ENCODE results near the gene PXYLP1.
"Not testable (repeated sequence)": the region's sequence is repeated elsewhere in the genome, so short reads cannot be mapped to it uniquely, and the experiment has no call there.

PXYLP1 gene

DNA sequence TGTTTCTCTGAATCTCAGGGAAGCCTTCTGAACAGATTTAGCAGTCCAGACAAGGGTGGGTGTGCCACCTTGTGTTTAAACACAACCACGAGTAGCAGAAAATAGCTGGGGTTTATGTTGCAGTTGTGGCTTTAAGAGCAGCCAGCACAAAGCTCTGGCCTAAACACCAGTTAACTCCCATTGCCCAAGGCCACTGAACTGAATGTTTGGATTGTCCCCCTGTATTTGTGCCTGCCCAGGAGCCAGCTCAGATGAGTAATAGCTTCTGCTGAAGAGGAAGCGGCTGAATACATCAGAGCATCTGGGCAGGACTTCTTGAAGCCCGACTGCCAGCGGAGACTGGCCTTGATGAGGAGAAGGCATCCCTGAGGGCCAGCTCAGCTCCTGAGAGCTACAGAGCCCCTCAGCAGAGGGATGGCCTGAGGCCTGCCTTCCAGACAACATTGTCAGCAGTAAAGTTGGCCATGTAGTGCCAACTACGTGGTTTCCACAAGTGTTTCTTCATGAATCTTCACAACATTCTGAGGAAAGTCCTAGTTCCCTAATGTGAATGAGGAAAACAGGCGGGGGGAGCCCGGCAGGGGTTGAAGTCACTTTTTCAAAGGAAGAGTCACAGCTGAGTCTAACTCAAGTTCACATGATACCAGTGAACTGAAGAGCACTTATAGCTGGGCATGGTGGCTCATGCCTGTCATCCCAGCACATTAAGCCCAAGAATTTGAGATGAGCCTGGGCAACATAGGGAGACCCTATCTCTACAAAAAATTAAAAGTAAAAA, 70.9 kb downstream of the PXYLP1 start:
- no peak for DNase-seq

DNA sequence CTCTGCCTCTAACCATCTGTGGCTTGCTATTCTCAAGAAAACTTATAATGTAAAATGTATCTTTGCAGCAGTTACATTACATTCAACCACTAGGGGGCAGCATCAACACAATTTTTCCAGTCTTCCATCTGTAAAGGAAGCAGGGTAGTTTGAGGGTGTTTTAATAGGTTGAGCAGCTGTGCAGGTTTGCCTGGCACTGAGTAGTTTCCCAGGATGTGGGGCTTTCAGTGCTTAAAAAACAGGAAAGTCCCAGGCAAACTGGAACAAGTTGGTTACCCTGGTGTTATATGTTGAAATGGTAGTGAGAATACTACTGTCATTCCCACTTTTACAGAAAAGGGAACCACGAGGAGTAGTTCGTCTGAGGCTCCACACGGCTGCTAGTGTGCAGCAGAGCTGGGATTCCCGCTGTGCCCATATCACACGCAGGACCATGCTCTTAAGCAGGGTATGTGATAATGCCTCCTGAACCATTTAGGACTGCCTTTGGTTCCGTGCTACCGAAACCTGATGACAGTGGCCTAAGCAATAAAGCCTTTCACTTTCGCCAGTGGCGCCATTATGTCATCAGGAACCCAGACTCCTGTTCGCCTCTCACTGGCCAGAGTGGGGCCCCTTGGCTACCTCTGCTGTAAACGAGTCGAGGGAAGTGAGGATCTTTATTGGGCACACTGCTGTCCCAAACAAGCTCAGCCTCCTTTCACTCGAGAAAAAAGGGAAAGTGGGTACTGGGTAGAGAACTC, 72.0 kb downstream of the PXYLP1 start:
- no peak for DNase-seq

DNA sequence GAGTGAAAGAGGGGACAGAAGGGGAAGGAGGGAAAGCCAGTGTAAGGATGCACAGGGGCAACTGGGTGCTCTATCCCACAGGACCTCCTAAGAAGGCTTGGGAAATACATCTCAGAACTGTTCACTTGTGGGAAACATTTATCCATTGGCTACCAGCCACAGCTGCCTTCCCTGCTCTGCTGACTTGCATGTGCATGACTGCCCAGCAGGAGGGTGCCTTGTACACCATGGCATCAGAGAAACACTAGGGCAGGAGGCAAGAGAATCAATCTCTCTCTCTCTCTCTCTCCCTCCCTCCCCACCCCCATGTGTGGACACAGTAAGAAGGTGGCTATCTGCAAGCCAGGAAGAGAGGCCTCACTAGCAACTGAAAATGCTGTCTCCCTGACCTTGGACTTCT, 73.8 kb downstream of the PXYLP1 start:
- DNase-seq: no peak

DNA sequence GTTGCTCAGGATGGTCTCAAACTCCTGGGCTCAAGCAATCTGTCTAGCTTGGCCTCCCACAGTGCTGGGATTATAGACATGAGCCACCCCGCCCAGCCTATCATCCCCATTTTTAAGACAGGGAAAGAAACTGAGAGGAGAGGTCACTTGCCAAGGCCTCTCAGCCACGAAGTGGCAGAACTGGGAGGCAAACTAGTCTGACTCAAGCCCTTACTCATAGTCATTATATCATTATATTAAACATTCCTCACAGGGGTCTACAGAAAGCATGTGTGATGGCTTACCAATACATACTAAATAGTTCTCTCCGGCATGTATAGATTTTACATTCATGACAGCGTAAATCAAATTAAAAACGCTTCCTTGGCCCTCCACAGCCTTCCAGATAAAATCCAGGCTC, 74.7 kb downstream of the PXYLP1 start:
- DNase-seq: no peak

DNA sequence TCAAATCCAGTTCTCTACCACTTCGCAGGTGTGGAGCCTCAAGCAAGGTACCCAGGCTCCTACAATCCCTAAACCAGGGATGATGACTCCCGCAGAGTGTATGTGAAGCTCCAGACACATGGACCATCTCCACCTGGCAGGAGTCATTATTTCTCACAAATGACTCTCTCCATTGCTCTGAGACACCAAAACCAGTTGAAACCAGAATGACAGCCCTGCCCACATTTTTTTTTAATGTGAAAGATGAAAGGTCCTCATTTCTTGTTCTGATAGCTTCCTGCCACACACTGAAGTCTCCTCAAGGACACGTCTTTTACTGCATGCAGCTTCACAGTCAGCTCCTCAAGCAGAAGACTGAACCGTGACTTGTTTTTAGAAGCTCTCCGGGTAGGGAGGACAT, 75.3 kb downstream of the PXYLP1 start:
- DNase-seq: no peak

DNA sequence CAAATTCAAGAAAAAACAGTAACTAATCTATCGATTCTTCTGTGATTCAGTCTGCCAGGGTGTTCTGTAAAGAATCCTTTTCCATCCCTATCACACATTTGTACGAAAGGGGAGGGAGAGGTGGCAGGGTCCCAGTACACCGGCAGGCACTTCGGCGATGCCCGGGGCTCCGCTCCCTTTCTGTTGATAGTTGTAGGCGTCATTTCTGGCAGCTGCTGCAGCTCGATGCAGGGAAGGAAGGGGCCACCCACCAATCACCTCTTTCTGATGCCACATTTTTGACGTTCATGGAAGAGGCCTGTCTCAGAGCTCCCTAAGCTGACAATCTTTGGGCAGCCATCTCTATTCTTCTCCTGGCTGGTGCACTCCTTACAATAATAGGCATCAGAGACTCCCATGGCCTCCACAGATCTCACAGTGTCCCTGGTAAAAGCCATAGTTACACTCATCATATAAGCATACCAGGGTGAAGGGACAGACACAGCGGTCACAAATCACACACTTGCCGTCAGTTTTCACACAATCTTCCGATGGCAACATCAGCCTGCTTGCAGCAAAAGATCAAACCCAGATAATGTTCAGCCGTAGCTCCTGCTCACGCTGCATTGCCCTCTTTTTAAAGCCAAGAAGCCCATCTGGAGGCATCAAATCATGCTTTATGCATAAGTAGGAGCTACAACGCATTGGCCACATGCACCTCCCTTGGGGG, 75.9 kb downstream of the PXYLP1 start:
- DNase-seq: peak; percentile 21

DNA sequence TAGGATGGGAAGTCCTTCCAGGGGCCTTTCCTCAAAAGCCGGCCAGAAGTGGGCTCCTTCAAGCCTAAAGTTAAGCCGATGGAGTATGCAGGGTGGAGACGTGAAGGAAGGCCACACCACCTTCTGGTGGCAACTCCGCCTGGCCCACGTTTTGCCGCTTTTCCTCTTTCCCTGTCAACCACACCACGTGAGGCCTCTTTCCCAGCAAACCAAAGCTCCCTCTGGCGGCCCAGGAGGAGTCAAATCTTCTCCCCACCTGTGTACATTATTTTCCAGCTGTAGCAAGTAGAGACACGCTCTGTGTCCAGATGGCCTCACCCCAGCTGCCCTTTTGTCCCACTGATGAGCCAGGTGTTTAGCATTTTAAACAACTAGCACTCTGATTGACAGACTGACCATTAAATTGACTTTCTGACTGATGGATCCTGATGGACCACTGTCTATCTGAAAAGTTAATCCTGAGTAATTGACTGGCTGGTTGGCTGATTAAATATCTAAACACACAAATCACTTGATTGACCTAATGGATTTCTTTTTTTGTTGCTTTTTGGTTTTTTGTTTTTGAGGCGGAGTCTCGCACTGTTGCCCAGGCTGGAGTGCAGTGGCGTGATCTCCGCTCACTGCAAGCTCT, 77.1 kb downstream of the PXYLP1 start:
- no peak for DNase-seq

DNA sequence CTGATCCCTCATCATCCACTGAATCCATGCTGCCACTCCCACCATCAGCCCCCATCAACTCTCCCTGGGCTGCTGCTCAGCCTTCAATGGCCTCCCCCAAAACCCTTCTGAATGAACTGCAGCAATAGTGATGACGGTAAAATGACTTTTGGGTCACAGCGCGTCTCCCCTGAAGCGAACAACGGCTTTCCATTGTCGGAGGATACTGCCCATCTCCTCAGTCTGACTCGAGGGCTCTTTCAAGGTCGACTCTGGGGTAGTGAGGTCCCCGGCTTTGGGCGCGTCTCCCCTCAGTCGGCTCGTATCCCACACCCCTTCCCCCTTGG, 79.5 kb downstream of the PXYLP1 start:
- DNase-seq: no peak

DNA sequence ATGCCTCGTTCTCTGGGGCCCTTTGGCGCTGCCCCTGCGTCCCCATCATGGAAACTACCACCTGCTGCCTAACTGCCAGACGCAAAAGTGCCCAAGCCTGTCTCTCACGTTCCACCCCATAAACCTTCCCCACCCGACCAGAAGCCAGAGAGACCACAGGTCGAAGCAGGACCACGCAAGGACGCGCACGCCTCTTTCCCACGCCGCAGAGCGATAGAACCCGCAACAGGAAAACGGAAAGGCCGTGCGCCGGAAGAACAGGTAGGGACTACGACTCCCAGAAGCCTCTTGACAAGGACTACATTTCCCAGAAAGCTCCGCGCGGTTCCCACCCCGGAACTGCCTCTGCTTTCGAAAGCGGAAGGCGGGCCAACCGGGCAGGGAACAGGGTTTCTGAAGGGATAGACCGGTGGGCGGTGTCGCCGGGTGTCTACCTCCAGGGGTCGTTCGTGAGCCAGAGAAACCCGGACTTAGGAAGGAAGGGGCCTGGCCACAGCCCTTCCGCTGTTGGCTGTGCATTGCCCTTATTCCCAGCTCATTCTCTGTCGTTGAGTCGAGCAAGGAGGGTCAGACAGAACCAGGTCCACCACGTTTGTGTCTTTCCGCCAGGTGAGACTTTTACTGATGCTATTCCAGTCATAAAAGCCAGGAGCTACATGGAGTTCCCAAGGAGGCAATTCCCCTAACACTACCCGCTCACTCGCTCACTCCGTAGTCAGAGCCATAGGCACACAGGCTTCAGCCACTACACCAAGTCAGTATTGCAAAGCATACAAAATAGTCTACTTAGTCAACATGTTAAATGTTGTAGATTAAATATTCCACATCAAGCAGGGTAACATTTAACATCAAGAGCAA, 80.1 kb downstream of the PXYLP1 start:
- DNase-seq: peak; percentile 96

DNA sequence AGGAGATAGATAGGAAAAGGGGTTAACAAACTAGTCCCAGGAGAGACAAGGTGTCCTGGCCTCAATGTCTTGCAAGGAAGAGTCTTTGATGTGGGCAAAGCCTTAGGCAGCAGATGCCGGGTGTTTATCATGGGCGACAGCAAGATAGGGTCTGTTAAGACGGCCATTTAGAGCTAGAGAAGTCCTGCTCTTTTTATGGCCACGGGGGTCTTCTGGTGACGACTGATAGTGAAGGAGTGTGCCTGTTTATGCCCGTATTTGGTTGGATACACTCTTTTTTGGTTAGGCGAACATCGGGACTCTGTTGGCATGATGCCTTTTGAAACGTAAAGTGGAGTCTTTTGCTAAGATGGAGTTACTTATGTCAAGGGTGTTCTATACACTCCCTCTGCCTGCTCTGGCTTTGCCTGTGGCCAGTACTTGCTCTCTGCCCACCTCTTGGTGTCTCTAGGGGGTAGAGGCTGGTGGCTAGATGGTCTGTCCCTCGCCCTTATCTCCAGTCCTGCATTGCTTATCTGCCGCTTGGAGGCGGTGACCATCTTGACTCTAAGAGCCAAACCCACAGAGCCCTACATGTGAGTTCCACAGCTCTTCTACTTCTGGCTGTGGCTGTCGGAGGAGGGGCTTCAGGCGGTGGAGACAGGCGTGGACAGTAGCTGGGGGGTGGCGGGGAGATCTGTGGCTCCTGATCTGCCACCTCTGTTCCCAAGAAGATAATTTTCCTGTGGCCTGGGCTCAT, 80.9 kb downstream of the PXYLP1 start:
- no peak for DNase-seq

DNA sequence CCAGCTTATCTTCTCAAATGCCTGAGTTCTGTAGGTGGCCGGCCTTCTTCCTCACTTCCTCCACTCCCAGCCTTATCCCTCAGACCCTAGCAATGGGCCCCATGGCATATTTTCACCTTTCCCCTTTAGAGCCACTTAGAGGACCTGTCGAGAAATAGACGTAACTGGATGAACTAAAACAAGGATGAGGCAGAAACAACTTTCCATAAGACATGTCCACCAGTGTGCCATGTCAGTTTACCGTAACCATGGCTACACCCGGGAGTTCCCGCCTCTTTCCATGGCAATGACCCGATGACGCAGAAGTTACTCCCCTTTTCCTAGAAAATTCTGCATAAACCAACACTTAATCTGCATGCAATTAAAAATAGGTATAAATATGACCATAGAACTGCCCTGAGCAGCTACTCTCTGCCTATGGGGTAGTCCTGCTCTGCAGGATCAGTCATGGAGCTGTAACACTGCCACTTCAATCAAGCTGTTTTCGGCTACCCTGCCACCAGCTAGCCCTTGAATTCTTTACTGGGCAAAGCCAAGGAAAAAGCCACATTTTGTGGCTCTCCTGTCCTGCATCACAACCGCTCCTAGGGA, 81.6 kb downstream of the PXYLP1 start:
- DNase-seq: no peak

DNA sequence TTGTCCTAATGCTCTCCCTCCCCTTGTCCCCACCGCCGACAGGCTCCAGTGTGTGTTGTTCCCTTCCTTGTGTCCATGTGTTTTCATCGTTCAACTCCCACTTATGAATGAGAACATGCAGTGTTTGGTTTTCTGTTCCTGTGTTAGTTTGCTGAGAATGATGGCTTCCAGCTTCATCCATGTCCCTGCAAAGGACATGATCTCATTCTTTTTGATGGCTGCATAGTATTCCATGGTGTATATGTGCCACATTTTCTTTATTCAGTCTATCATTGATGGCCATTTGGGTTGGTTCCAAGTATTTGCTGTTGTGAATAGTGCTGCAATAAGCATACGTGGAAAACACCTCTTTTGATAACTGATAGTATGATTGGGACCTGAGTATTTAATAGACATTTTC, 82.8 kb downstream of the PXYLP1 start:
- DNase-seq: not testable (repeated sequence)

DNA sequence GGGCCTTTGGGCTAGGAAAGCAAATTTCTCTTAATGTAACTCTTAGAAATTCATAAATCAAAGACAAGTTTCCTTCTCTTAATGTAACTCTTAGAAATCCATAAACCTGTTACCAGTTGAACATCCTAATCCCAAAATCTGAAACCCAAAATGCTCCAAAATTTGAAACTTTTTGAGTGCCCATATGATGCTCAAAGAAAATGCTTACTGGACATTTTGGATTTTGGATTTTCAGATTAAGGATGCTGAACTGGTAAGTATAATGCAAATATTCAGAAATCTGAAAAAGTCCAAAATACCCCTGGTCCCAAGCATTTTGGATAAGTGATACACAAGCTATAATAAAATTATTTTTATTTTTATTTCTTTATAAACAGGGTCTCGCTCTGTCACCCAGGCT, 85.2 kb downstream of the PXYLP1 start:
- no peak for DNase-seq

DNA sequence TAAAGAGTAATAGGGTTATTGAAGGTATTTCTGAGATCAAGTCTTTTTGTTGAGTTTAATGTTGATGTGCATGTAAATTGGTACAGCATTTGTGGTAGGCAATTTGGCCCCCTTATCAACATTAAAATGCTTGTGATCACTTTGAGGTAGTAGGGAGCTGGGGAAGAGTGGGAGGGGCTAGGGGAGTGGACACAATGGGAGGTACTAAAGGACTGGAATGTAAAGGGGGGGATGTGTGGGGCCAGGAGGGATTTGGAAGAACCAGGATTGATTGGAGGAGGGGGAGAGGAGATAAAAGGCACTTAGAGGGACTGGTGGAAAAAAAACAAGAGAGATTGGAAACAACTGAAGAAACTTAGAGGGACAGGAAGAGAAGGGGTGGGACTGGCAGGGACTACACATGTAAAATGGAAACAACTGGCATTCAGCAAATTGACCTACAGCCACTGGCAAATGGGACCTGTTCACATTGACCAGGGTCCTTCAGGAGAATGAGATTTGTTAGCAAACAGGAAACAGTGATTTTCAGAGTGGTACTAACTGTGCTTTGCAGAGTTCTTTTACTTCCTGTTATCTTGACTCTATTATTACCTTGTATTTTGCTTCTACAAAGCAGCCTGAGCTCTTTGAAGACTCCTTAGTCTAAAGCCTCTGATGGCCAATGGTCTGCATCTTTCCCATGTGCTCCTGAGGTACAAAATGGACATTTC, 88.9 kb downstream of the PXYLP1 start:
- no peak for DNase-seq

DNA sequence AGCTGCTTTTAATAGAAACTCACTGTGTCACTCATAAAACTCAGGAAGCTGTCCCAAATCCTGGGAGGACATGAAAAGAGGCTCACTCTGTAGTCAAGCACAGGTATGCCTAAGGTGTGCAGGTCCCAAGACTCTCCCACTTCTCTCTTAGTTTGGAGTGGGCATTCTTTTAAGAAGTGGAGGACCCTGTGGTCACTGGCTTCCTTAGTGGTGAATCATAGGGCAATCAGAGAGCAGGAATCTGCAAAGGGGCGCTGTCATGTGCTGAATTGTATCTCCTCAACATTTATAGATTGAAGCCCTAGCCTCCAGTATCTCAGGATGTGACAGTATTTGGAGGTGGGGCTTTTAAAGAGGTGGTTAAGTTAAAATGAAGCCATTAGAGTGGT, 89.5 kb downstream of the PXYLP1 start:
- DNase-seq: no peak

DNA sequence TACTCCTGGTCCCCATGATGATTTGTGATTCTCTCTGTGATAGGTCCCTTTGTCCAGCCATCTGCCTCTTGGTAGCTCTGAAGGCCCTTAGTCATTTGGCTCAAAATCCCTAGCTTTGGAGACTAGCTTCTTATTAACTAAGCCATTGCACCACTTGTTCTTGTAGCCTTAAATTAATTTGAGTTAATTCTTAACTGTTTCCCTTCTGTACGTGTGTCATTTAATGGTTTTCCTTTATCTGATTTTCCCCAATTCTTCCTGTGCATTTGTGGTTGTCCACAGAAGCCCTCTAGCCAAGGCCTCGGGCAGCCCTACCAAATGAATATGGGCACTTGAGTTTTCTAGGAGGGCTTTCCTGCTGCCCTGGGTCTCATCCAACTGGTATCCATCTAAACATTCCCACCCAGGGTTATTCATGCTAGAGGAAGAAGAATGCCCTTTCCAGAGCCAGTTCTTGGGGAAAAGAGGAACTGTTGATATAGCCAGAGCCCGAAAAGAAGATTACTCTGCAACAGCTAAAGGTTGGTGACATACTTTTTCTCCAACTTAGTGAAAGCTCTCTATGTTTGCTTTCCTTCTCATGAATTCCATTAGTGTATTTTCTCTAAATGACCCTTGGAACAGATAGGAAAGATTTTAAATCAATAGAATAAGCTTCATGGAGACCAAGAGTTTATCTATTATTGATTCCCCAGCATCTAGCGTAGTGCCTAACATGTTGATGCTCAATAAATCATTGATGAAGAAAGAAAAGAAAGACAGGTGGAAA, 92.5 kb downstream of the PXYLP1 start:
- DNase-seq: no peak

DNA sequence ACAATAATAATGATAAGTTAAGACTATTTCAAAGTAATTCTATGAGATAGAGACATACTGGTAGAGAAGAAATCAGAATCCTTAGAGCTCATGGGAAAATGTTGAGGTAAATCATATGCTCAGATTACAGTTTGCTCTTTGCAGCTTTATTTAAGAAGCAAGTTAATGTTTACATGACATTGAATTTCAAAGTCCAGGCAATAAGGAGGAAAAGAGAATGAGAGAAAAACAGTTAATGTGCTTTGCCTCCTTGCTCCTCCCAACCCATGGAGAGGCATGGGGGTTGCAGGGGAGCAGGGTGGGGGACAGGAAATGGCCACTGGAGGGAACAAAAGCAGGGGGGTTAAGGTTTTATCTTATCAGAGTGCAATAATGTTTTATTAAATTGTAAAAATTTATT, 94.5 kb downstream of the PXYLP1 start:
- no peak for DNase-seq

DNA sequence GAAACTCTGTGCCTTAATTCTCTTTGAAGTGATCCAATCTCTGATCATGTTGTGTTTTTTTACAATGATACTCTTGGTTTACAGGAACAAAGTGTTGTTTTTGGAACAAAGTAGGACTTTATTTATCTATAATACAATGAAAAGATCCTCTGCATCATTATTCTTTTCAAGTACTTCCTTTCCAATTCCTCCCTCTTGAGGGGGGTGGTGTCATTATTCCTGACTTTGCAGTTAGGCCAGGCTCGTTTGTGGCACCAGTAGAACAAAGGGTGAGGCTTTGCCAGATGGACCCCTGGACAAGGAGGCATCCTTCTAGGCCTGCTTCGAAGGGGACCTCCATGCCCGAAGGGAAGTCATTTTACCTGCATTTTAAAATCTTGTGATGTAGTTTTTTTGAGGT, 95.0 kb downstream of the PXYLP1 start:
- DNase-seq: no peak

DNA sequence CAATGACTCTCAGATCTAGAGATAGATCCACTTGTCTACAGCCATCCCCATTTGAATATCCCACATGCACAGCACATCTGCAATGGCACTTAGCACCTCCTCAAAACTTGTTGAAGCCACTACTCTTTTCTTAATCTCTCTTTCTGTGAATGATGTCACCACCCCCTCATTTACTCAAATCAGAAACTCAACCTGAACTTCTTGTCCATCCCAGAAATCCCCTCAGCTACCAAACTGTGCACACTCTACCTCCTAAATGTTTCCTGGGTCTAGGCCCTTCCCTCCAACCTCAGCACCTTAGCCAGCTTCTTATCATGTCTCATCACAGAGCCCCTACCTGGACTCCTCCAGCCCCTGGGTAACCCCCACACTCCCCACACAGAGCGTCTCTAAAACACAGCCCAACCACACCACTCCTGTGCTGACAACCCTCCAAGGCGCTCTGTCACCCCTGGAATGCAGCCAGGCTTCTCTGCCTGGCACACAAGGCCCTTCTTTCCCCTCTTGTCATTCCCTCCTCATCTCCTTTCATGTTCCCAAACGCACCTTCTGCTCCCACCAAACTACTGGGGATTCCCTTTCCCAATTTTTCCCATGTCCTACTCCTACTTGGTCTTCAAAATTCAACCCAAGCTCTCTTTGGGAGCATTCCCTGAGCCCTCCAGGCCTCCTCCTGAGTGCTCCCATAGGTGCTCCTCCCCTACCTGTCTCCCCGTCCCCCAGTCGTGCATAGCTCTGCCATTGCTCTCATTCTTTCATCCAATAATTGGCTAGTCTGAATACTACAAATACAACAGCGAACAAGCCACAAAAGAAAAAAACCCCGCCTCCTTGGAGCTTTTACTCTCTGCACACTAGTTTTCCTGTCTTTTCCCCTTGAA, 96.9 kb downstream of the PXYLP1 start:
- DNase-seq: no peak
